LNCaP clone FGC (cell line): Measurements from ENCODE around the gene CCR5.

Source experiments
- DNase-seq: peaks from one replicate; pipeline ENCODE4 v3.0.0-alpha.2; 2011; ENCODE audit warnings: low read depth
- H3K4me3 ChIP-seq: 2 replicates; pipeline ENCODE4 v1.5.1; 2011; ENCODE audit warnings: mild to moderate bottlenecking, low read depth, low read length, control low read depth
- CTCF ChIP-seq: IDR thresholded peaks from 2 replicates; pipeline ENCODE4 v1.5.1; 2012; ENCODE audit warnings: mild to moderate bottlenecking; ENCODE audit not compliant: control insufficient read depth, insufficient read depth; ENCODE audit errors: extremely low read depth

The CCR5 gene

GRCh38 chr3:46408853-46409252 is 38.1 kb downstream of the CCR5 start:
- DNase-seq: no peak
- H3K4me3 ChIP-seq: no peak overlapping the region
- no peak for TF ChIP-seq CTCF

GRCh38 chr3:46409739-46410489 is 39.2 kb downstream of the CCR5 start:
- H3K4me3 ChIP-seq: no peak overlapping the region
- no peak for TF ChIP-seq CTCF
- DNase-seq: no peak

- DNase-seq: no peak
- TF ChIP-seq CTCF: no peak
- H3K4me3 ChIP-seq: no peak overlapping the region
These were observed 39.9 kb downstream of the CCR5 start for GRCh38 chr3:46410669-46411068.

- TF ChIP-seq CTCF: no peak
- no peak overlapping the region for H3K4me3 ChIP-seq
- DNase-seq: no peak
These were observed 40.5 kb downstream of the CCR5 start for GRCh38 chr3:46411271-46411670.

- no peak for TF ChIP-seq CTCF
- DNase-seq: no peak
- no peak overlapping the region for H3K4me3 ChIP-seq
These were observed 42.1 kb downstream of the CCR5 start for GRCh38 chr3:46412786-46413298.

GRCh38 chr3:46413951-46414350 is 43.2 kb downstream of the CCR5 start:
- TF ChIP-seq CTCF: no peak
- no peak for DNase-seq
- no peak overlapping the region for H3K4me3 ChIP-seq

- no peak for TF ChIP-seq CTCF
- no peak for DNase-seq
- no peak overlapping the region for H3K4me3 ChIP-seq
These were observed 44.0 kb downstream of the CCR5 start for GRCh38 chr3:46414739-46415138.
